Activated naive CD4-positive, alpha-beta T cell treated with anti-CD3 and anti-CD28 coated beads, Interleukin-2, amount 10 ng/mL, durations not matched to agents 7 days and 5 days (primary cell): ENCODE measurements around the gene AKTIP.
"Not testable (repeated sequence)": the region's sequence is repeated elsewhere in the genome, so short reads cannot be mapped to it uniquely, and the experiment has no call there.

Experiments
- CTCF ChIA-PET: fragments of 350-600 bp; sonication (Branson Sonifier 250); formaldehyde crosslinking; loops from one replicate; lab custom pipeline; 2021; ENCODE audit warnings: antibody characterized with exemption; lab: Charles Lee
- DNase-seq: peaks from one replicate; pipeline ENCODE4 v3.0.0-alpha.2; 2020
- H3K27ac Mint-ChIP-seq: one replicate; pipeline ENCODE4 v1.8.0; 2021; ENCODE audit warnings: mild to moderate bottlenecking, moderate library complexity, mixed read lengths
- H3K27me3 Mint-ChIP-seq: one replicate; pipeline ENCODE4 v1.8.0; 2021; ENCODE audit warnings: mild to moderate bottlenecking, mixed read lengths
- H3K36me3 Mint-ChIP-seq: one replicate; pipeline ENCODE4 v1.8.0; 2021; ENCODE audit warnings: mixed read lengths
- H3K4me1 Mint-ChIP-seq: one replicate; pipeline ENCODE4 v1.8.0; 2021; ENCODE audit warnings: mixed read lengths
- H3K4me3 Mint-ChIP-seq: one replicate; pipeline ENCODE4 v1.8.0; 2021; ENCODE audit warnings: mild to moderate bottlenecking, moderate library complexity, mixed read lengths
- H3K9me3 Mint-ChIP-seq: one replicate; pipeline ENCODE4 v1.8.0; 2021; ENCODE audit warnings: mixed read lengths

The AKTIP gene

DNA sequence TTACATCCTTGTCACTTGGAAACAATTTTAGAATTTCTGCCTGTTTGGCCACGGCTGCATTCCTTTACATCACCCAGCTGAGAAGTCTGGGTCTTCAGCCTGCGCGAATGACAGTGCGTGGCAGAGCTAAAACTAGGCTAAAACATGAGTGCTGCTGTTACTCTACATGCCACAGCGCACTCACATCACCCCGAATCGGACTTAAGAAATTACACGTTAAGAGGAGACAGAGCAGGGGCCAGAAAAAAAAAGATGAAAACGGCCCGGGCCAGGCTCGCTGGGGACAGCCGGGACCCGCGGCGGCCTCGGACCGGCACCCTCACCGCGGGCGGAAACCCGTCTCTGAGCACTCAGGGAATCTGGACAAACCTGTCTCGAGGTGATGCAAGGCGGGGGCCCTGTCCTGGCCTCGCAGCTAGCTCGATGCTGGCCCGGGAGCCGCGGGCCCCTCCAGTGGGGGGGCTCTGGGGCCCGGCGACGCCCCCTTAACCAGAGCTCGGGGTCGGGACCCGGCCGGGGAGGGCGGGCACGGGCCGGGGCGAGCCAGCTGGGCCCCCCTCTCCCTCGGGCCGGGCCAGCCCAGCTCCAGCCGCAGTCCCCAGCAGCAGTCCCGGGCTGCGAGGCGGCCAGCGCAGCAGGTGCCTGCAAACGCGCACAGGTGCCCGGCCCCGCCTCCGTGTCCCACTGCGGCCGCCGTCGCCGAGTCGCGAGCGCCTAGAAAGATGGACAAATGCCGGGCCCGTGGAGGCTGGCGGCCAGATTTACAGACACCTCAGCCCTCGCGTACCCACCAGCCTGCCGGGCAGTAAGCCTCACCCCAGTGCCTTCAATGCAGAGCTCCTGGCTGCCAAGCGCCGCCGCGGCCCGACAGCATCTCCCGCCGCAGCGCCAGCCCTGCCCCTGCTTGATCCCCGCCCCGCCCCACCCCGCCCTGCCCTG, at the start of gene AKTIP:
TSS of gene AKTIP (minus strand) at position 879 of the 939 bp plus-strand sequence. CDS start 2,950 bp downstream, outside the sequence.
- Mint-ChIP-seq H3K27ac (peak within 1 kb of the TSS; percentile 95), H3K4me3 (peak within 1 kb of the TSS; percentile 93), H3K9me3 (no peaks in the 10 kb centered on the region), H3K27me3 (no peaks in the 10 kb centered on the region), H3K36me3 (peaks cover 40% of the 10 kb centered on the region), H3K4me1 (peaks cover 55% of the 10 kb centered on the region)
- CTCF ChIA-PET: interaction anchor here (1.7 kb wide), 1 partner anchor 448 kb away, joined by 7 read pairs; the partner anchor contains the start of gene CHD9
- DNase-seq: peak; percentile 55

- CTCF ChIA-PET: interaction anchor here (0.6 to 2.1 kb wide), 29 partner anchors 13 to 1922 kb away, joined by 3 to 10 read pairs (median 3); partner anchors contain the start of genes CHD9, FTO and RPGRIP1L
- Mint-ChIP-seq H3K27ac (no peak overlapping the region), H3K36me3 (no peaks in the 10 kb centered on the region)
Observed at GRCh38 chr16:53549970-53550690, 47.1 kb upstream of the AKTIP start.

DNA sequence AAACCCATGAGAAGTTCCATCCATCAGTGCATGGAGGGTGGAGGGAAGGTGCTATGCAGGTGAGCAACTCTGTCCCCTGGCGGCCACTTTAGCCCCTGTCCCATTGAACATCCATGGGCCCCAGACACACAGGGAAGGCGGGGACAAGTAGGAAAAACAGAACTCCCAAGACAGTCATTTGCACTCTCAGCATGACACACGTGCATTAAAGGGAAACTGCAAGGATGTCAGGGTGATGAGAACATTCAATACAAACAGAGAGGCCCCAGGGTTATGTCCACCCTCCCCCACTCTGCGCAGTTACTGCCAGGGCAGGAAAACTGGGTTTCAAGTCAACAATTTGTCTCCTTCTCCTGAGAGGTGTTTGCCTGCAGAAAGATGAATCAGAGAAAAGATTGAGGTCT, 44.0 kb upstream of the AKTIP start:
- Mint-ChIP-seq H3K27me3 (peaks cover 64% of the 10 kb centered on the region), H3K27ac (no peak overlapping the region), H3K4me3 (no peak overlapping the region), H3K4me1 (peaks cover 53% of the 10 kb centered on the region), H3K36me3 (peaks cover 2% of the 10 kb centered on the region), H3K9me3 (no peaks in the 10 kb centered on the region)
- DNase-seq: no peak
- CTCF ChIA-PET: no interaction called here

More at GRCh38 chr16:53549970-53550690, 47.1 kb upstream of the AKTIP start:
- peak; percentile 64 for DNase-seq
- H3K9me3 Mint-ChIP-seq: no peaks in the 10 kb centered on the region
- H3K4me1 Mint-ChIP-seq: peaks cover 35% of the 10 kb centered on the region
- no peak overlapping the region for H3K4me3 Mint-ChIP-seq
- H3K27me3 Mint-ChIP-seq: peaks cover 58% of the 10 kb centered on the region

GRCh38 chr16:53545433-53545832, 42.4 kb upstream of the AKTIP start:
- H3K27ac Mint-ChIP-seq: peak overlapping the region; percentile 22
- peak; percentile 80 for DNase-seq

GRCh38 chr16:53542283-53542682, 39.3 kb upstream of the AKTIP start:
- Mint-ChIP-seq H3K27me3 (peaks cover 43% of the 10 kb centered on the region), H3K4me1 (peaks cover 39% of the 10 kb centered on the region), H3K4me3 (no peak overlapping the region), H3K36me3 (peaks cover 2% of the 10 kb centered on the region), H3K9me3 (peaks cover 3% of the 10 kb centered on the region), H3K27ac (no peak overlapping the region)
- CTCF ChIA-PET: no interaction called here
- DNase-seq: no peak

More at GRCh38 chr16:53545433-53545832, 42.4 kb upstream of the AKTIP start:
- Mint-ChIP-seq H3K4me1 (peaks cover 52% of the 10 kb centered on the region), H3K4me3 (peak overlapping the region; percentile 21), H3K9me3 (no peaks in the 10 kb centered on the region), H3K36me3 (peaks cover 2% of the 10 kb centered on the region), H3K27me3 (peaks cover 56% of the 10 kb centered on the region)
- CTCF ChIA-PET: interaction anchor here (0.7 to 1.7 kb wide), 5 partner anchors 10 to 523 kb away, joined by 3 to 6 read pairs (median 4); no protein-coding TSS in a partner anchor

DNA sequence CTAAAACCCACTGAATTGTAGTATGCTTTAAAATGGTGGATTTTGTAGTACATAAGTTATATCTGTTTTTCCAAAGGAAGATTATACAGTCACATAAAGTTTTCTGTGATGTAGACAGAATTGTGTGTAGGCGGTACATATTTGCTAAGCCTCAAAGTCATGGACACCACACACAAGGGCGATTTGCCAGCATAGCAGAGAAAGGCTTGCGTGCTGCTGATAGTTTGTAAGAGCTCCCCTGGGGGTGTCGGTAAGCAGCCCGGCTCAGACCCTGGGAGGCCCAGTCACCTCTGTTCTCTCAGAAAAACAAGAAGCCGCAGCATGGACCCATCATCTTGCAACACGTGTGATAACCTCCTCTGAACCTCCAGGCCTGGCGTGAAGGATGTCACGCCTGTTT, 38.3 kb upstream of the AKTIP start:
- CTCF ChIA-PET: no interaction called here
- DNase-seq: no peak
- H3K36me3 Mint-ChIP-seq: peaks cover 2% of the 10 kb centered on the region
- peaks cover 3% of the 10 kb centered on the region for H3K9me3 Mint-ChIP-seq
- H3K27me3 Mint-ChIP-seq: peaks cover 36% of the 10 kb centered on the region
- peaks cover 29% of the 10 kb centered on the region for H3K4me1 Mint-ChIP-seq
- H3K27ac Mint-ChIP-seq: no peak overlapping the region
- no peak overlapping the region for H3K4me3 Mint-ChIP-seq

GRCh38 chr16:53539759-53540718, 37.0 kb upstream of the AKTIP start:
- H3K36me3 Mint-ChIP-seq, DNase-seq, H3K4me3 Mint-ChIP-seq, H3K27ac Mint-ChIP-seq, H3K9me3 Mint-ChIP-seq, CTCF ChIA-PET: not testable (repeated sequence)
- Mint-ChIP-seq H3K4me1 (peaks cover 18% of the 10 kb centered on the region), H3K27me3 (peaks cover 32% of the 10 kb centered on the region)

DNA sequence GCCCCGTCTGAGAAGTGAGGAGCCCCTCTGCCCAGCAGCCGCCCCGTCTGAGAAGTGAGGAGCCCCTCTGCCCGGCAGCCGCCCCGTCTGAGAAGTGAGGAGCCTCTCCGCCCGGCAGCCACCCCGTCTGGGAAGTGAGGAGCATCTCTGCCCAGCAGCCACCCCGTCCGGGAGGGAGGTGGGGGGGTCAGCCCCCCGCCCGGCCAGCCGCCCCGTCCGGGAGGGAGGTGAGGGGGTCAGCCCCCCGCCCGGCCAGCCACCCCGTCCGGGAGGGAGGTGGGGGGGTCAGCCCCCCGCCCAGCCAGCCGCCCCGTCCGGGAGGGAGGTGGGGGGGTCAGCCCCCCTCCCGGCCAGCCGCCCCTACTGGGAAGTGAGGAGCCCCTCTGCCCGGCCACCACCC, 36.3 kb upstream of the AKTIP start:
- H3K27me3 Mint-ChIP-seq: peaks cover 32% of the 10 kb centered on the region
- peaks cover 14% of the 10 kb centered on the region for H3K4me1 Mint-ChIP-seq
- CTCF ChIA-PET, DNase-seq, H3K36me3 Mint-ChIP-seq, H3K9me3 Mint-ChIP-seq, H3K4me3 Mint-ChIP-seq, H3K27ac Mint-ChIP-seq: not testable (repeated sequence)

GRCh38 chr16:53537626-53538025, 34.6 kb upstream of the AKTIP start:
- no peaks in the 10 kb centered on the region for H3K36me3 Mint-ChIP-seq
- H3K4me1 Mint-ChIP-seq: peaks cover 8% of the 10 kb centered on the region
- no peak overlapping the region for H3K27ac Mint-ChIP-seq
- H3K27me3 Mint-ChIP-seq: peaks cover 26% of the 10 kb centered on the region
- no peak overlapping the region for H3K4me3 Mint-ChIP-seq
- CTCF ChIA-PET: interaction anchor here (1.0 kb wide), 1 partner anchor 12 kb away, joined by 3 read pairs; no protein-coding TSS in a partner anchor
- no peak for DNase-seq
- peaks cover 3% of the 10 kb centered on the region for H3K9me3 Mint-ChIP-seq

- peaks cover 20% of the 10 kb centered on the region for H3K27me3 Mint-ChIP-seq
- peaks cover 6% of the 10 kb centered on the region for H3K4me1 Mint-ChIP-seq
- CTCF ChIA-PET: no interaction called here
- no peak overlapping the region for H3K27ac Mint-ChIP-seq
- H3K36me3 Mint-ChIP-seq: no peaks in the 10 kb centered on the region
- DNase-seq: no peak
- H3K4me3 Mint-ChIP-seq: no peak overlapping the region
- peaks cover 3% of the 10 kb centered on the region for H3K9me3 Mint-ChIP-seq
Observed at GRCh38 chr16:53534206-53534605, 31.2 kb upstream of the AKTIP start.

DNA sequence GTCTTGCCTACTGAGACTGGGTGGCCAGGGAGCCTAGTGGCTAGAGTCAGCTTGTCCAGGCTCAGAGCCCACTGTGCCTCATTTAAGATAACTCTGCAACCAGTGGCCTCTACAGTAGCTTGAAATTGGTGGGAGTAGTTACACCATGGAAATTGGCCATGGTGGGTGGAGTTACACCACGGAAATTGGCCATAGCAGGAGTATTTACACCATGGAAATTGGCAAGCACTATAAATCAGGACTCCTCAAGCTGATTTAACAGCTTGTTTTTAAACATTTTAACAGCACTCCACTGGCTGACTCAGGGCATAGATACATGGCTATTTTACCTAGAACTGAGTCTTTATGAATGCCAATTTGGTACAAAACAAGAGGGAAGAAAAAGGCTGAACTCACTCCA, 27.7 kb upstream of the AKTIP start:
- no peaks in the 10 kb centered on the region for H3K9me3 Mint-ChIP-seq
- H3K27me3 Mint-ChIP-seq: peaks cover 21% of the 10 kb centered on the region
- CTCF ChIA-PET: interaction anchor here (1.2 to 1.7 kb wide), 3 partner anchors 12 to 19 kb away, joined by 3 to 5 read pairs (median 4); no protein-coding TSS in a partner anchor
- no peaks in the 10 kb centered on the region for H3K36me3 Mint-ChIP-seq
- no peak overlapping the region for H3K27ac Mint-ChIP-seq
- H3K4me3 Mint-ChIP-seq: no peak overlapping the region
- H3K4me1 Mint-ChIP-seq: peaks cover 10% of the 10 kb centered on the region
- DNase-seq: no peak

DNA sequence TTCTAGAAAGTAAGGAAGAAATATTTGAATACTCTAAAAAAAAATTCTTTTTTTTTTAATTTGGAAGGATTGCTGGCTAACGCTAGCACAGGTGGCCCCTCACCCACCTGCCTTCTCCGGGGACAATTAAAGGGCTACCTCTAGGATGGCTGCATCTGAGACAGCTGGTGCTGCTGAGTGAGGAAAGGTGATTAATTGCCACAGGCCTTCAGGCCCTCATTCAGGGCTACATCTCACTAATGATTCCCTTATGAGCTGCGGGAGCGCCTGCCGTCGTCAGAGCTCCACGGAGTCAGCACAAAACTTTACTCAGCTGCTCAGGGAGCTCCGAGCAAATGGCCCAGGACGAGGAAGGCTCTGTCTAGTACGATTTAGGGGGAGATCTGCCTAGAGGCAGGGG, 27.0 kb upstream of the AKTIP start:
- H3K27ac Mint-ChIP-seq: no peak overlapping the region
- H3K36me3 Mint-ChIP-seq: no peaks in the 10 kb centered on the region
- no peak overlapping the region for H3K4me3 Mint-ChIP-seq
- peaks cover 10% of the 10 kb centered on the region for H3K4me1 Mint-ChIP-seq
- peaks cover 23% of the 10 kb centered on the region for H3K27me3 Mint-ChIP-seq
- DNase-seq: no peak
- CTCF ChIA-PET: interaction anchor here (1.2 to 1.7 kb wide), 3 partner anchors 11 to 19 kb away, joined by 3 to 5 read pairs (median 4); no protein-coding TSS in a partner anchor
- H3K9me3 Mint-ChIP-seq: no peaks in the 10 kb centered on the region

- peaks cover 23% of the 10 kb centered on the region for H3K27me3 Mint-ChIP-seq
- H3K4me3 Mint-ChIP-seq: no peak overlapping the region
- H3K27ac Mint-ChIP-seq: no peak overlapping the region
- no peaks in the 10 kb centered on the region for H3K36me3 Mint-ChIP-seq
- peaks cover 9% of the 10 kb centered on the region for H3K4me1 Mint-ChIP-seq
- no peaks in the 10 kb centered on the region for H3K9me3 Mint-ChIP-seq
- CTCF ChIA-PET: no interaction called here
- DNase-seq: no peak
Observed at GRCh38 chr16:53529513-53529912, 26.5 kb upstream of the AKTIP start.
